Cerebellar nuclear complex (tissue), 1 donor: ENCODE measurements around the gene STAT2.
A peak's percentile ranks its signal among the peaks of the same experiment; 100 is the strongest.
"Not testable (repeated sequence)": the region's sequence is repeated elsewhere in the genome, so short reads cannot be mapped to it uniquely, and the experiment has no call there.

ENCODE experiments used
- DNase-seq, 2 experiments: peaks; one replicate each; lab custom pipeline; 2025; lab: John Stamatoyannopoulos, UW

Gene STAT2

DNA sequence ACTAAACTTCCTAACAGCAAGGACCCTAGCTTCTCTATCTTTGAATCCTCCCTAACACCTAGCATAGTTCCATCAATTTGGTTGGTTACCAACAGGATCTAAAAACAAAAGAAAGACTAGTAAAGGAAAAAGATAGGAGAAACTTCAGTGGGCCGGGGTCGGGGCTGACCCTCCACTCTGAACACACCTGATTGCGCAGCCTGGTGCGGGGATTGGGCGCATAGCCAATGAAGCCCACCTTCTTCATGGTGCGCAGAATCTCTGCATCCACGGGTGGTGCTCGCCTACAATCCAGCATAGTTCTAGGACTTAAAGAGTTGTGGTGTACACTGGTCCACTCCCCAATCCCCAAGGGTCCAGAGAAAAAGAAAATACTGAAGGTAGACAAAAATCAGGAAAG is 33.8 kb downstream of the STAT2 start:
- DNase-seq, result no peak

DNA sequence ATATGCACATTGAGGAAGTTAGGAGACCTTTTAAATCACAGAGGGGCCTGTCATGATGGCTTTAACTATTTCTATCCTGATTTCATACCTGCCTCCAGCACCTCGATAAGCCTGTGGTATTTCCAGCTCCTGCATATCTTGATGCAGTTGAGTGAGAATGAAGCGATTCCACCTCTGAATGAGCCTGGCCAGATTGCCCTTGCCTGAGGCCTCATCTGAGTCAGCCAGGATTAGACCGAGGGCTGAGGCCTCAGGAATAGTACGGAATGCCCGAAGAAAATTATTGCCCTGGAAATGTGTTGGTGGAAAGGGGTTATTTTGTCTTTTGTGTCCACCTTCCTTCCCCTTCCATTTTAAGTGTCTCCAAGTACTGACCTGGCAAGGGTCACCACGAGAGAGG is 35.7 kb downstream of the STAT2 start:
- DNase-seq, result no peak

DNA sequence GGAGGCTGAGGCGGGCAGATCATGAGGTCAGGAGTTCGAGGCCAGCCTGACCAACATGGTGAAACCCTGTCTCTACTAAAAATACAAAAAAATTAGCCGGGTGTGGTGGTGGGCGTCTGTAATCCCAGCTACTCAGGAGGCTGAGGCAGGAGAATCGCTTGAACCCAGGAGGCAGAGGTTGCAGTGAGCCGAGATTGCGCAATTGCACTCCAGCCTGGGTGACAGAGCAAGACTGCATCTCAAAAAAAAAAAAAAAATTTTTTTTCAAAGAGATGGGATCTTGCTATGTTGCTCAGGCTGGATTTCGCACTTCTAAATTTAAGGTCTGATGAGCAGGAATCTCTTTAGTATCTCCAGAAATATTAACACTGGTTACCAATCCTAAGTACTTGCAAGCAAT is 38.3 kb downstream of the STAT2 start:
- DNase-seq, result not testable (repeated sequence)

DNA sequence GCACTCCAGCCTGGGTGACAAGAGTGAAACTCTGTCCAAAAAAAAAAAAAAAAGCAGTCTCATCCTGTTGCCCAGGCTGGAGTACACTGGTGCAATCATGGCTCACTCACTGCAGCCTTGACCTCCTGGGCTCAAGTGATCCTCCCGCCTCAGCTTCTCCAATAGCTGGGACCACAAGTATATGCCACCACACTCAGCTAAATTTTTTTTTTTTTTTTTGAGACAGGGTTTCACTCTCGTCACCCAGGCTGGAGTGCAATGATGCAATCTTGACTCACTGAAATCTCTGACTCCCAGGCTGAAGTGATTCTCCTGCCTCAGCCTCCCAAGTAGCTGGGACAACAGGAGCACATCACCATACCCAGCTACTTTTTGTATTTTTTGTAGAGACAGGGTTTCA is 38.9 kb downstream of the STAT2 start:
- DNase-seq, result no peak

- DNase-seq, result no peak
Measured at GRCh38 chr12:56317675-56318074, 42.2 kb downstream of the STAT2 start.

GRCh38 chr12:56315622-56316473 is 44.1 kb downstream of the STAT2 start, which contains the start of gene CNPY2:
Gene CNPY2, minus strand, starts transcription at chr12:56315988. Its CDS starts 771 bp downstream, at chr12:56315217.
- peak; percentile 87 to 95 for DNase-seq

GRCh38 chr12:56315249-56315621 is 44.7 kb downstream of the STAT2 start:
- no peak for DNase-seq

DNA sequence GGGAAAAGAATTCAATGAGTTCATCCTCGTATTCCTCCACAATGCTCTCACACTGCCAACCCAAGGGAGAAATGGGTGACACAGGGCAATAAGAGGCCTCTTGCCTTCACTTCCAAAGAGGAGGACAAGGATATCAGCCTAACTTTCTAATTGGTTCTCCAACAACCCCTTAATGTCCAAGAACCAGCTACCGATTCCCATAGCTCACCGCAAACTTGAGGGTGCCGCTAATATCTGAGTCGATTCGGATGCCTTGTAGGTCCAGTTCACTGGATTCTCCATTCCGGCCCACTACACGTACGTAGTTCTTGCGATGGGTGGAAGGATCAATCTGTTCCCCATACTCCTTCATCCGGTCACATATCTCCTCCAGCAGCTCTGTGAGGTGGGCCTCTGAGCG is 48.9 kb downstream of the STAT2 start:
- DNase-seq, result no peak

- no peak for DNase-seq
Measured at GRCh38 chr12:56308714-56309113, 51.2 kb downstream of the STAT2 start.

- DNase-seq, result no peak
Measured at GRCh38 chr12:56307221-56307965, 52.5 kb downstream of the STAT2 start.

GRCh38 chr12:56304872-56305590 is 54.9 kb downstream of the STAT2 start:
- no peak for DNase-seq

GRCh38 chr12:56304276-56304675 is 55.6 kb downstream of the STAT2 start:
- no peak for DNase-seq

DNA sequence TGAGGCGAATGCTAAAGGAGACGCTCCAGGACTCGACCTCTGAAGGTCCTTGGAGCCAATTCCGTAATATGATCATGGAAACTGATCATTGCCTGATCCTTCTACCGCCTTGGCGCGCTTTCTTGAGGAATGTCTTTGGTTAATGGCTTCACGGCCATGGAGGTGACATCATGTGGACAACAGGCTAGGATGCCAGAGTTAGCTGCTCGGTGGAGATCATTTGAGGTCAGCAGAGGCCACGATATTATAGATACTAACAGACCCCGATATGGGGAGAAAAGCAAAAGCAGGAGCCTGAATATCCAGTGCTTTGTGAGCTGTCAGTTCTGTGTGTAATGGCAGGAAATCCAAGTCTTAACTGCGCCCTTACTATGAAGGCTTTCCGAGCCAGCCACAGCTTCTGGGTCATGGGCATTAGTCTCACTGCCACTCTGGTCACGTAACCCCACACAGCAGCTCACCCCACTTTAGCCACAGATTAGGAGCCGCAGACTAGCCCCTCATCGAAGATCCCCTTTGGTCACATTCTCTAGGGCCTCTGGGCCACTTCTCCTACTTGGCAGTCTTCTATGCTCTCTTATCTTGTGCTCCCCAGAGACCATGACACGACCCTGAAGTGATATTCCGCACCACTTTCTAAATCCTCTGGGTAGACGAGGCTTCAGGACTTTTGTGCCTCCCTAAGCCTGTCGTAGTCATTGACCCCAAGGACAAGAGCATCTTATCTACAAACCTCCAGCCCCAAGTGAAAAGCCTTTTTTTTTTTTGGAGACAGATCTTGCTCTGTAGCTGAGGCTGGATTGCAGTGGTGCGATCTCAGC is 59.1 kb downstream of the STAT2 start:
- no peak for DNase-seq

DNA sequence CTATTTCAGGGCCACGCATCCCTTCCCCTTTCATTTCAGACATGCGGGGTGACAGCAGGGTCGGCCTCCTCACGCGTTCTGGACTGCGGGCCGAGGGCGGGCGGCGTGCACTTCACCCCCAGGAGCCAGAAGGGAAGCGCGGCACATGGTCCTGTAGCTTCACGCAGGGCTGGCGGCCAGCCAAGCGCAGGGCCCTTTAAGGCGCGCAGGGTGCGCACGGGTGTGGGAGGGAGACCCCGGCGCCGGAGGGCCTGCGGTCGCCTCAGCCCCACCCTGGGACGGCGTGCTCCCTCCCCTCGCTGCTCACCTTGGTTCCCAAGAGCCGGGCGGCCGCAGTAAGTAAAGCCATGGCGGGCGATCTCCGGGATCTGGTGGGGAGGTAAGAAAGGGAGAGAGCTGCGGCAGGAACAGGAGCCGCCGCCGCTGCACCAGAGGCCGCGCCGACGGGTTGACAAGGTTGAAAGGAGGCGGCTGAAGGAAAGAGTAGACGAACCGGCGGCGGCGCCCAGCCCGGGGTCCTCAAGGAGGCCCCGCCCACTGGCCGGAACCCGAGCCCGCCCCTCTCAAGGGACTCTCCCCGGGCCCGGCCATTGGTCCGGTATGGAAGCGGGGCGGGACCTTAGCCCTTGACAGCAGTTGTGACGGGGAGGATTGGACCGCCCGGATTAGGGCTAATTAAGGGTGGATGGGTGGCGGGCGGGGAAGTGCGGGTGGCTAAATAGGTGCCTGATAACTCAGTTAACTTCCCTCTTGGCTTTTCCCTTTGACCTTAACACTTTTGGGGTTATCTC is 59.9 kb downstream of the STAT2 start, which contains the start of gene CS:
CS (minus strand) TSS at position 478 of the 791 bp plus-strand sequence; CDS start at position 349, 129 bp downstream.
- peak; percentile 90 to 97 for DNase-seq

DNA sequence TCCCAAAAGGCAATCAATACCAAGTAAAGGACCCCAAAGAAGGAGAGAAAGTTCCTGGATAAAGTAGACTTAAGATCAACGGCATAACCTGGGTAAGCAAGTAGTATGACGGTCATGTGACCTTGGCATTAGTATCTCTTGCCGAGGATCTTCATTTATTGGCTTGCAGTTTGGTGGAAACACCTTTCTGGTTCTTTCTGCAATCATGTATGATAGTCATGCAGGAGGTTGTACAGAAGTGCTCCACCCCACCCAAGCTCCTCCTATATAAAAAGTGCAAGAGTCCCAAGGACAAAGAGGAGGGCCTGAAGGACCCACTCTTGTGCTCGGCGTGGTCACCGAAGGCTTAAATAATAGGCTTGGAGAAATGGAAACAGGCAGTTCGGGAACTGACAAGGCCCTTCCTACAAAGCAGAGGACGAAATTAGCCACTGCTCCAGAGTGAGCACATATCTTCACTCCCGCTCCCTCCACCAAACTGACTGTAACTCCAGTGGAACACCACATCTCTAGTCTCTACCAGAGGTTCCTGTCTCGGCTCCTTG is 60.5 kb downstream of the STAT2 start:
- no peak for DNase-seq

GRCh38 chr12:56298828-56299227 is 61.1 kb downstream of the STAT2 start:
- no peak for DNase-seq

- DNase-seq, result no peak
Measured at GRCh38 chr12:56297400-56297799, 62.5 kb downstream of the STAT2 start.

DNA sequence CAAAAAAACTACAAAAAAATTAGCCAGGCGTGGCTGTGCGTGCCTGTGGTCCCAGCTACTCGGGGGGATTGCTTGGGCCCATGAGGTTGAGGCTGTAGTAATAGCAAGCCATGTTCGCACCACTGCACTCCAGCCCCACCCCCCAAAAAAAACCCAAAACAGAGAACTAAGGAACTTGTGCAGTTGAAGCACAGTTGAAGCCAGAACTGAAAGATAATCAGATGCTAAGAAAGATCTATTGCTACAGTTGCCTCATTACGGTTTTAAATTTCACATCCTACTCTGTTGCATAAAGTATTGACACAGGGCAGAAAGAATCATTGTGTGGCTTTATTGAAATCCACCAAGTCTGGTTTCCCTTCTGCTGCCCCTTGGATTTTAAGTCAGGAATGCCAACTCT is 63.6 kb downstream of the STAT2 start:
- DNase-seq, result no peak

- DNase-seq, result no peak
Measured at GRCh38 chr12:56293795-56294194, 66.1 kb downstream of the STAT2 start.
